Cardiac muscle cell (in vitro differentiated cells and primary cell): ENCODE results near the gene N4BP2L2. TPM values are rescaled to one million over a fixed set of nuclear protein-coding genes. Genes with fewer than 3 reads are reported as not detected.
"Not testable (repeated sequence)": the region's sequence is repeated elsewhere in the genome, so short reads cannot be mapped to it uniquely, and the experiment has no call there.

Experiments used
- DNase-seq, 2 donors: peaks; one replicate each; pipeline versions ENCODE4 v3.0.0 to v3.0.0-alpha.2; 2010 to 2017; ENCODE audit warnings: low read depth in 1 of 2, low spot score in 1 of 2
- H3K27ac ChIP-seq: fragments of 200-600 bp; sonication (generic); 2 replicates; pipeline ENCODE4 v1.5.1; 2016
- H3K27me3 ChIP-seq: fragments of 200-600 bp; sonication (generic); 2 replicates; pipeline ENCODE4 v1.6.0; 2016; ENCODE audit warnings: control low read depth
- H3K36me3 ChIP-seq: fragments of 200-600 bp; sonication (generic); 2 replicates; pipeline ENCODE4 v1.5.1; 2016; ENCODE audit warnings: control low read depth
- H3K4me1 ChIP-seq: fragments of 200-600 bp; sonication (generic); 2 replicates; pipeline ENCODE4 v1.8.1; 2017; ENCODE audit warnings: low read depth, mild to moderate bottlenecking, mixed run types
- H3K4me3 ChIP-seq: fragments of 200-600 bp; sonication (generic); 2 replicates; pipeline ENCODE4 v1.5.1; 2016; ENCODE audit warnings: mild to moderate bottlenecking
- H3K9me3 ChIP-seq: fragments of 200-600 bp; sonication (generic); 2 replicates; pipeline ENCODE4 v1.5.1; 2017; ENCODE audit warnings: low read depth, mild to moderate bottlenecking, control low read depth
- polyA plus RNA-seq: library from polyadenylated mRNA; unstranded; fragments of >200 nt; fragmentation: Nextera tagmentation; extraction: Ambion mirVana; gene quantifications from 2 replicates; pipeline ENCODE4 v1.2.1, GENCODE V29; 2016
- total RNA-seq: library from RNA; depleted of rRNA; stranded (reverse); fragments of >200 nt; gene quantifications from 2 replicates; pipeline ENCODE4 v1.2.3, GENCODE V29; 2016
- TF ChIP-seq, protein P1 (sequence below): IDR thresholded peaks from 2 replicates; pipeline ENCODE4 v1.5.1; 2012; ENCODE audit warnings: low read depth, mild to moderate bottlenecking, low read length

The N4BP2L2 gene
- total and polyA plus RNA-seq, 2 experiments from 2014 or later, result 96.8 to 137 TPM

DNA sequence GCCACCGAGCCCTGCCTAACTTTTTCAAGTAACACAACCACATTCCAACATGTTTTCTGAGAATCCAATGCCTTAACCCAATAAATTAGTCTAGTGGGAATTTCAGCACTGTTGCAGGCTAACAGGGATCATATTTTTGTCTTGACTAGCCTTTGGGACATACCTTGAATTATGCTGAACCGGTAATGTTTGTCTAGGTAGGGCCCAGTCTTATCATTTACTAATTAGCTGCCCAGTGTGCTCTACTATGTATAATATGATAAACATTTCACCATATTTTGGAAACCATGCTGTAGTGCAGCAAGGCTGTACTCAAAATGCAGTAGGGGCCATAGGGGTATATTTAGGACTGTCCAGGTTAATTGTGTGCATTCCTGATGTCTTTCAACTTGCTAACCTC, 44.4 kb upstream of the N4BP2L2 start:
- TF ChIP-seq, protein P1, sequence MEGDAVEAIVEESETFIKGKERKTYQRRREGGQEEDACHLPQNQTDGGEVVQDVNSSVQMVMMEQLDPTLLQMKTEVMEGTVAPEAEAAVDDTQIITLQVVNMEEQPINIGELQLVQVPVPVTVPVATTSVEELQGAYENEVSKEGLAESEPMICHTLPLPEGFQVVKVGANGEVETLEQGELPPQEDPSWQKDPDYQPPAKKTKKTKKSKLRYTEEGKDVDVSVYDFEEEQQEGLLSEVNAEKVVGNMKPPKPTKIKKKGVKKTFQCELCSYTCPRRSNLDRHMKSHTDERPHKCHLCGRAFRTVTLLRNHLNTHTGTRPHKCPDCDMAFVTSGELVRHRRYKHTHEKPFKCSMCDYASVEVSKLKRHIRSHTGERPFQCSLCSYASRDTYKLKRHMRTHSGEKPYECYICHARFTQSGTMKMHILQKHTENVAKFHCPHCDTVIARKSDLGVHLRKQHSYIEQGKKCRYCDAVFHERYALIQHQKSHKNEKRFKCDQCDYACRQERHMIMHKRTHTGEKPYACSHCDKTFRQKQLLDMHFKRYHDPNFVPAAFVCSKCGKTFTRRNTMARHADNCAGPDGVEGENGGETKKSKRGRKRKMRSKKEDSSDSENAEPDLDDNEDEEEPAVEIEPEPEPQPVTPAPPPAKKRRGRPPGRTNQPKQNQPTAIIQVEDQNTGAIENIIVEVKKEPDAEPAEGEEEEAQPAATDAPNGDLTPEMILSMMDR, result no peak
- no peak overlapping the region for H3K4me3 ChIP-seq
- H3K27me3 ChIP-seq, result no peaks in the 10 kb centered on the region
- DNase-seq, result no peak
- H3K27ac ChIP-seq, result no peak overlapping the region
- no peaks in the 10 kb centered on the region for H3K9me3 ChIP-seq
- H3K4me1 ChIP-seq, result peaks cover 1% of the 10 kb centered on the region
- no peaks in the 10 kb centered on the region for H3K36me3 ChIP-seq

DNA sequence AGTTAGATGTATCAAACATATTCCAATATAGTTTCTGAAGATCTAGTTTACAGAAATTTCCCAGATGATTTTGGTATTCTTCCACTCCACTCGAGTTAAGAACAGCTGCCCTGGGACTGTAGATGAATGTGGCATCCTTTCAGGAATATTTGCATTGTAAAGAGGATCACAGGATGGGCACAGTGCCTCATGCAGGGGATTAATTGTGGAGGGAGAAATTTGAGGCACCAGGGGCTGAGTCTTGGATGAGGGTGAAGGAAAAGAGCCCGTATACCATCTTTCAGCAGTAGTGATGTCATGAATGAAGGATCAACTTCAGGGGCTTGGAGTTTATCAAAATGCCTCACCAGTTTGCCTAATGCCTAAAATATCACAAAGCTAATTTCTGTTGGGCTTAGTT, 43.7 kb upstream of the N4BP2L2 start:
- Histone ChIP-seq H3K4me1 (no peaks in the 10 kb centered on the region), H3K4me3 (no peak overlapping the region), H3K27me3 (no peaks in the 10 kb centered on the region), H3K9me3 (no peaks in the 10 kb centered on the region), H3K27ac (no peak overlapping the region), H3K36me3 (no peaks in the 10 kb centered on the region)
- no peak for DNase-seq
- TF ChIP-seq, protein P1, result no peak

DNA sequence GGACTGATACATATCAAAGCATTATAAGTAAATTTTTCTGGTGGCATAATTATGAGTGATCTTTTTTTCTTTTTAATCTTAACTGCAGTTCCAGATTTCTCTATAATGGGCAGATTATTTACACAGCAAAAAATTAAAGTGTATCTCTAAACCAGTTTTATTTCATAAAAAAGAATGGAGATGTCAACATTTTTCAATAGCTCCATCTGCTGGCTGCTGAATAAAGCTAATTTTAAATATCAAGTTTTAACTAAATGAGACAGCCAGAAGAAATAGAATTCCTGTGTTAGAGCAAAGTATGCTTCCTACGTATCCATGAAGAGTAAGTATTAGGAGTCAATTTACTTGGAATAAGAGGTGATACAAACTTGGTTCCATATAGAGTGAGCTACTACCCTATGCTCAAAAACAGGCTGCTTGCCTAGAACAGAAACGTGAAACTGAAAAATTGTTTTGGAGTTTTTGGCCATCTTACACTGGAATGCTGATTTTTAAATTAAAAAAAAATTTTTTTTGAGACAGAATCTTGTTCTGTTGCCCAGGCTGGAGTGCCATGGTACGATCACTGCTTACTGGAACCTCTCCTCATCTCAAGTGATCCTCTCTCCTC, 42.7 kb upstream of the N4BP2L2 start:
- no peaks in the 10 kb centered on the region for H3K4me1 ChIP-seq
- H3K36me3 ChIP-seq, result no peaks in the 10 kb centered on the region
- no peak overlapping the region for H3K27ac ChIP-seq
- DNase-seq, result peak; percentile 14 to 63
- H3K27me3 ChIP-seq, result no peaks in the 10 kb centered on the region
- no peaks in the 10 kb centered on the region for H3K9me3 ChIP-seq
- TF ChIP-seq, protein P1, result peak; percentile 52
- no peak overlapping the region for H3K4me3 ChIP-seq

DNA sequence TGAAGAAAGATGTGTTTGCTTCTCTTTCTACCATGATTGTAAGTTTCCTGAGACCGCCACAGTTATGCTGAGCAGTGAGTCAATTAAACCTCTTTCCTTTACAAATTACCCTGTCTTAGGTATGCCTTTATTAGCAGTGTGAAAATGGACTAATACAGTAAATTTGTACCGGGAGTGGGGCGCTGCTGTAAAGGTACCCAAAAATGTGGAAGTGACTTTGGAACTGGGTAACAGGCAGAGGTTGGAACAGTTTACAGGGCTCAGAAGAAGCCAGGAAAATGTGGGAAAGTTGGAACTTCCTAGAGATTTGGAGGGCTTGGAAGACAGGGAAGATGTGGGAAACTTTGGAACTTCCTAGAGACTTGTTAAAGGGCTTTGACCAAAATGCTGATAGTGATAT, 38.4 kb upstream of the N4BP2L2 start:
- DNase-seq, result no peak
- H3K4me1 ChIP-seq, result no peaks in the 10 kb centered on the region
- no peak overlapping the region for H3K4me3 ChIP-seq
- no peak overlapping the region for H3K27ac ChIP-seq
- TF ChIP-seq, protein P1, result no peak
- H3K9me3 ChIP-seq, result no peaks in the 10 kb centered on the region
- no peaks in the 10 kb centered on the region for H3K27me3 ChIP-seq
- H3K36me3 ChIP-seq, result no peaks in the 10 kb centered on the region

DNA sequence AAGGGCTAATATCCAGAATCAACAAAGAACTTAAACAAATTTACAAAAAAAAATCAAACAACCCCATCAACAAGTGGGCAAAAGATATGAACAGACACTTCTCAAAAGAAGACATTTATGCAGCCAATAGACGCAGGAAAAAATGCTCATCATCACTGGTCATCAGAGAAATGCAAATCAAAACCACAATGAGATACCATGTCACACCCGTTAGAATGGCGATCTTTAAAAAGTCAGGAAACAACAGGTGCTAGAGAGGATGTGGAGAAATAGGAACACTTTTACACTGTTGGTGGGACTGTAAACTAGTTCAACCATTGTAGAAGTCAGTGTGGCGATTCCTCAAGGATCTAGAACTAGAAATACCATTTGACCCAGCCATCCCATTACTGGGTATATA, 37.1 kb upstream of the N4BP2L2 start:
- not testable (repeated sequence) for H3K4me3 ChIP-seq, H3K27me3 ChIP-seq, H3K4me1 ChIP-seq, H3K9me3 ChIP-seq, H3K36me3 ChIP-seq, H3K27ac ChIP-seq, DNase-seq

DNA sequence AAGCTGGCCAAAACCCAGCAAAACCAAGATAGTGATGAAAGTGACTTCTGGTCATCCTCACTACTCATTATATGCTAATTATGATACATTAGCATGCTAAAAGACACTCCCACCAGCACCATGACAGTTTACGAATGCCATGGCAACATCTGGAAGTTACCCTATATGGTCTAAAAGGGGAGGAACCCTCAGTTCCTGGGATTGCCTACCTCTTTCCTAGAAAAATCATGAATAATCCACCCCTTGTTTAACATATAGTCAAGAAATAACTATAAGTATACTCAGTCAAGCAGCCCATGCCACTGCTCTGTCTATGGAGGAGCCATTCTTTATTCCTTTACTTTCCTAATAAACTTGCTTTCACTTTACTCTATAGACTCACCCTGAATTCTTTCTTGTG, 22.2 kb upstream of the N4BP2L2 start:
- H3K4me3 ChIP-seq, H3K27me3 ChIP-seq, H3K4me1 ChIP-seq, H3K36me3 ChIP-seq, DNase-seq, H3K27ac ChIP-seq, H3K9me3 ChIP-seq: not testable (repeated sequence)

DNA sequence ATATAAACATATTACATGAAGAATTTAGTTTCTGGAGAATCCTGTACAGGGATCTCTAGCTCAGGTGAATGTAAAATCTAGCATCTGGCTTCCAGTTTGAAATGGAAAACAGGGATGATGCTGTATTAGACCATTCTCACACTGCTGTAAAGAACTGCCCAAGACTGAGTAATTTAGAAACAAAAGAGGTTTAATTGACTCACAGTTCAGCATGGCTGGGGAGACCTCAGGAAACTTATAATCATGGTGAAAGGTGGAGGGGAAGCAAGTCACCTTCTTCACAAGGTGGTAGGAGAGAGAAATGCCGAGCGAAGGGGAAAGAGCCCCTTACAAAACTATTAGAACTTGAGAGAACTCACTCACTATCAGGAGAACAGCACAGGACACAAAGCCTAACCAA, 17.0 kb upstream of the N4BP2L2 start:
- TF ChIP-seq, protein P1, result no peak
- Histone ChIP-seq H3K4me3 (no peak overlapping the region), H3K9me3 (no peaks in the 10 kb centered on the region), H3K27ac (no peak overlapping the region), H3K4me1 (no peaks in the 10 kb centered on the region), H3K27me3 (no peaks in the 10 kb centered on the region), H3K36me3 (no peaks in the 10 kb centered on the region)
- DNase-seq, result no peak
